Retinal pigment epithelial cell (primary cell): Measurements from ENCODE around the gene DOK5.

ENCODE experiments used
- DNase-seq: peaks from one replicate; pipeline ENCODE4 v3.0.0-alpha.2; 2010; ENCODE audit warnings: low read depth
- H3K4me3 ChIP-seq: 2 replicates; pipeline ENCODE4 v1.5.1; 2011; ENCODE audit warnings: mild to moderate bottlenecking, low read length, control low read depth, moderate library complexity
- TF ChIP-seq, protein P1 (sequence below): conservative IDR thresholded peaks from 2 replicates; pipeline ENCODE4 v1.5.1; 2011; ENCODE audit warnings: low read depth, low read length, control low read depth, inconsistent platforms

The DOK5 gene

DNA sequence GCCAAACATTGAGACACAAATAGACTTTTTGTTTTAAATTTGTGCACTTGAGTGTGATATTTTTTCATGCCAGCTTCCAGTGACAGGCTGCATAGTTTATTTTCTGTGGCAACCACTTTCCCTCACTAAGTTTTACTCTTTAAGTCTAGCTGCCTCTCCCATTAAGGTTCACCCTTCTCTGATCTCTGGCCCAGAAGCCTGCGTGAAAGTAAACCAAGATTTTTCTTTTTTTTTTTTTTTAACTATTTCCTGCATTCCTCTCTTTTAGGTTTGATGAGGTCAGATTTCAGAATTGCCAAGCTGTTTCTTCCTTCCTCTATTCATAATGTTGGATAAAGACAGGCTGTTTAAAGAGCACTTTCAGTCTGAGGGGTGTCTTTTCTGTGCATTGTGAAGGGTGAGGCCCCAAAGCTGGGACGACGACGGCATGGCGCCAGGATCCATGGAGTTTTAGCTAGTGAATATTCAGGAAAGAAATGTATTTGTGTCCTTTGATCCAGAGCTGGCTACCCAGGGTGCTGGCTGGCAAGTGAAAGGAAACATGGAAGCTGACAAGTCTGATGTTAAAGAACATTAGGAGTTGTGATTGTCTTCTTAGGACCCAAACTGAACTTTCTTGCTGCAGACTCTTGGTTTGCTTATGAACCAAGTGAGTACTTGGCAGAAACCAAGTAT is 50.7 kb downstream of the DOK5 start:
- no peak for DNase-seq
- no peak overlapping the region for H3K4me3 ChIP-seq
- TF ChIP-seq, protein P1, sequence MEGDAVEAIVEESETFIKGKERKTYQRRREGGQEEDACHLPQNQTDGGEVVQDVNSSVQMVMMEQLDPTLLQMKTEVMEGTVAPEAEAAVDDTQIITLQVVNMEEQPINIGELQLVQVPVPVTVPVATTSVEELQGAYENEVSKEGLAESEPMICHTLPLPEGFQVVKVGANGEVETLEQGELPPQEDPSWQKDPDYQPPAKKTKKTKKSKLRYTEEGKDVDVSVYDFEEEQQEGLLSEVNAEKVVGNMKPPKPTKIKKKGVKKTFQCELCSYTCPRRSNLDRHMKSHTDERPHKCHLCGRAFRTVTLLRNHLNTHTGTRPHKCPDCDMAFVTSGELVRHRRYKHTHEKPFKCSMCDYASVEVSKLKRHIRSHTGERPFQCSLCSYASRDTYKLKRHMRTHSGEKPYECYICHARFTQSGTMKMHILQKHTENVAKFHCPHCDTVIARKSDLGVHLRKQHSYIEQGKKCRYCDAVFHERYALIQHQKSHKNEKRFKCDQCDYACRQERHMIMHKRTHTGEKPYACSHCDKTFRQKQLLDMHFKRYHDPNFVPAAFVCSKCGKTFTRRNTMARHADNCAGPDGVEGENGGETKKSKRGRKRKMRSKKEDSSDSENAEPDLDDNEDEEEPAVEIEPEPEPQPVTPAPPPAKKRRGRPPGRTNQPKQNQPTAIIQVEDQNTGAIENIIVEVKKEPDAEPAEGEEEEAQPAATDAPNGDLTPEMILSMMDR = no peak

DNA sequence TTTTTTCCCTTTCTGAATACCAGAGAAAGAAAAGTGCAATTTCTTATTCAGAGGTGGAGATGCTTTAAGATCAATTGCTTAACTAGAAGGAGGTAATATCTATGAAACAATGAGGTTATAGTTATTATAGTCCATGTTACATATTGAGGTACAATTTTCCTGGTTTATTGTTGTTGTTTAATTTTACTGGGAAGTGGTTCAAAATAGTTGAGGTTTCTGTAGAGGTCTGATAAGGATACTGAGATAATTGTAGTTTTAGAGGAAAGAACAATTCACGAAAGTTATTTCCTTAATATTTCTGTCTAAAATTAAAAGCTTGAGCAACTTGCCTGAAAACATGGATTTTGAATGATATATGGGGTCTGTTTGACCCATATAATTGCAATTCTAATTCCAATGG is 51.4 kb downstream of the DOK5 start:
- DNase-seq = no peak
- TF ChIP-seq, protein P1 = no peak
- no peak overlapping the region for H3K4me3 ChIP-seq

DNA sequence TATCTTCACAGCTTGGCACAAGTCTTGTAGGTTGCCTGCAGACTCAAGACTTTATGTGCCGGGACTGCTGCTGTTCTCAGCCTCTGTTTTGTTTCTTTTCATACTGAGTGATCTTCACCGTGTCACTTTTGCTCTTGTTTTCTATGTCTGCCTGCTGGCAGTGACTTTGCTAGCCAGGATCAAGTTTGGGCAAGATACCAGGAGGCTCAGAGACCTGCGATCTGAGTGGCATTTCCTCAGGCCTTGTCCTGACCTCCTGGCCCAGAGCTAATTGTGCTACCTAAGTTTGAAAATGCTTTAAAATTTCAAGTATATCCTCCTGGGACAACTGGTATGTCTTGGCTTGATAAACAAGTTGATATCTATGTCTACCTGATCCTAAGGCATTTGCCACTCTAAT is 57.2 kb downstream of the DOK5 start:
- H3K4me3 ChIP-seq = no peak overlapping the region
- no peak for DNase-seq
- TF ChIP-seq, protein P1 = no peak

DNA sequence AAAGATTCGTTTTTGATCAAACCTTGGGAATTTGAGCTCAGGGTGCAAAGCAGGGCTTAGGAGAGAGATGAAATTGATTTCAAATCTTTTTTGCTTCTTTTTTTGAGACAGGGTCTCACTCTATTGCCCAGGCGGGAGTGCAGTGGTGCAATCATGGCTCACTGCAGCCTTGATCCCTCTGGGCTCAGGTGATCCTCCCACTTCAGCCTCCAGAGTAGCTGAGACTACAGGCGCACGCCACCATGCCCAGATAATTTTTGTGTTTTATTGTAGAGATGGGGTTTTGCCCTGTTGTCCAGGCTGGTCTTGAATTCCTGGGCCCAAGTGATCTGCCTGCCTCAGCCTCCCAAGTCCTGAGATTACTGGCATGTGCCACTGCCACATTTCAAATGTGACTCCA is 58.7 kb downstream of the DOK5 start:
- TF ChIP-seq, protein P1 = no peak
- DNase-seq = no peak
- H3K4me3 ChIP-seq = no peak overlapping the region

DNA sequence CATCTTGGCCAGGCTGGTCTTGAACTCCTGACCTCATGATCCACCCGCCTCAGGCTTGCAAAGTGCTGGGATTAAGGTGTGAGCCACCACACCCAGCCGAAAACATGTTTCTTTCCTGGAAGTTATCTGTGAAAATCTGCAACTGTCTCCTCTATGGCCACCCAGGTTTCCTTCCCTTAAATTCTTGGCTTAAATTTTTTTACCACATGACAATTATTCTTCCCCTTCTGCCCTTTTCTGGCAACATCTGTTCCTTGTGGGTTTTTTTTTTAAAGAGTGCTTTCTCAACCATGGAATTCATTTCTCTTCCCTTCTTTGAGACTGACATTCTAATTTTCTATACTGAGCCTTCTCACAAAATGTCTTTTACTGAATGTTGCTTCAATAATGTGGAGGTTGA is 59.6 kb downstream of the DOK5 start:
- no peak for DNase-seq
- TF ChIP-seq, protein P1 = no peak
- H3K4me3 ChIP-seq = no peak overlapping the region

DNA sequence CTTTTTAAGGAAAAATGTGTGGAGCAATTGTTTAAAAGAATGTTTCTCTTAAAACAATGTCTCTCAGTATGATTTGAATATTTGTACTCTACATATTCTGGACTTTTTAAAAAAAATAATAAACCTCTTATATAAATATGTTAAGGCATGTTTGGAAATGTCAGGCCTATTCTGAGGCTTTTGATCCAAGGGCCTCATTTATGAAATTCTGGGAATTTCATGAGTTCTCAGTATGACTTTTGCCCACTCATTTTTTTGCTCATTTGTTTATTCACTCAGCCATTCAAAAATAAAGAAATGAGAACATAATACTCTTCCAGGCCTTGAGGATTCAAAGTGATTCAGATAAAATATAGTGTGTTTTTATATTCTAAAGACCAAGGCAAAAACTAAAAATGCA is 60.4 kb downstream of the DOK5 start:
- no peak for DNase-seq

More for the DNA sequence above, 60.4 kb downstream of the DOK5 start:
- no peak overlapping the region for H3K4me3 ChIP-seq
- TF ChIP-seq, protein P1 = no peak
